ENCODE results near the gene SLX4. TPM values are rescaled to one million over a fixed set of nuclear protein-coding genes. Genes with fewer than 3 reads are reported as not detected.

SLX4 gene
- total and polyA plus RNA-seq, 9 of the 15 experiments (the other 6 are each of a cell fraction or from before 2014, with no cell fraction given), result 0.29 to 7.9 (median 3.8) TPM

GRCh38 chr16:3553138-3553923 is 58.1 kb downstream of the SLX4 start:
- Histone ChIP-seq H3K9me3 (replicated peaks; ENCODE audit: control insufficient read depth, insufficient read depth, low read depth, low read length) (no peaks in the 10 kb centered on the region), H4K20me1 (replicated peaks; ENCODE audit: control insufficient read depth, insufficient read depth, low read length) (no peaks in the 10 kb centered on the region), H3K27ac (ENCODE audit: extremely low read depth, low read depth, low read length) (no peak overlapping the region), H3K9ac (ENCODE audit: insufficient read depth in 1 of 2, low read depth in 2 of 2, low read length in 2 of 2) (no peak overlapping the region), H2AFZ (ENCODE audit: low read depth, low read length) (no peak overlapping the region), H3K36me3 (ENCODE audit: control insufficient read depth, insufficient read depth, low read length) (no peaks in the 10 kb centered on the region), H3K27me3 (ENCODE audit: control insufficient read depth in 2 of 2, insufficient read depth in 2 of 2, low read length in 2 of 2) (peaks cover 29 to 62% of the 10 kb centered on the region in 2 experiments), H3K4me2 (ENCODE audit: insufficient read depth, low read length) (no peak overlapping the region), H3K79me2 (ENCODE audit: control insufficient read depth, insufficient read depth, low read length) (no peaks in the 10 kb centered on the region), H3K4me3 (no peak overlapping the region), H3K4me1 (replicated peaks in 1 of 2; ENCODE audit: control insufficient read depth in 2 of 2, insufficient read depth in 2 of 2, low read length in 2 of 2) (no peaks in the 10 kb centered on the region; a peak in 1 of 5 replicates), H3K9me1 (ENCODE audit: control insufficient read depth, insufficient read depth, low read length) (peaks cover 3% of the 10 kb centered on the region)
- TF ChIP-seq PRMT5 (CRISPR knock-in tag; IDR thresholded peaks at IDR 0.05) (no peak), MTA1 (IDR thresholded peaks at IDR 0.05; ENCODE audit: borderline replicate concordance) (no peak), RUNX1 (IDR thresholded peaks at IDR 0.05; ENCODE audit: low read depth) (no peak), STAG1 (CRISPR knock-in tag; IDR thresholded peaks at IDR 0.05; ENCODE audit: borderline replicate concordance) (no peak), SRSF3 (IDR thresholded peaks at IDR 0.05; ENCODE audit: insufficient read depth, low read length) (no peak), DPF2 (IDR thresholded peaks at IDR 0.05) (no peak), HMG20A (CRISPR knock-in tag; conservative IDR thresholded peaks at IDR 0.05) (no peak), PKNOX1 (IDR thresholded peaks at IDR 0.05) (no peak), ZKSCAN8 (CRISPR knock-in tag; IDR thresholded peaks at IDR 0.05) (no peak), RCOR1 (IDR thresholded peaks at IDR 0.05; ENCODE audit: borderline replicate concordance in 1 of 2, low read depth in 2 of 2, low read length in 2 of 2) (no peak), EP400 (IDR thresholded peaks at IDR 0.05) (no peak)
- TF ChIP-seq, protein P1, sequence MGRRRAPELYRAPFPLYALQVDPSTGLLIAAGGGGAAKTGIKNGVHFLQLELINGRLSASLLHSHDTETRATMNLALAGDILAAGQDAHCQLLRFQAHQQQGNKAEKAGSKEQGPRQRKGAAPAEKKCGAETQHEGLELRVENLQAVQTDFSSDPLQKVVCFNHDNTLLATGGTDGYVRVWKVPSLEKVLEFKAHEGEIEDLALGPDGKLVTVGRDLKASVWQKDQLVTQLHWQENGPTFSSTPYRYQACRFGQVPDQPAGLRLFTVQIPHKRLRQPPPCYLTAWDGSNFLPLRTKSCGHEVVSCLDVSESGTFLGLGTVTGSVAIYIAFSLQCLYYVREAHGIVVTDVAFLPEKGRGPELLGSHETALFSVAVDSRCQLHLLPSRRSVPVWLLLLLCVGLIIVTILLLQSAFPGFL (CRISPR knock-in tag; IDR thresholded peaks at IDR 0.05), result no peak
- TF ChIP-seq, protein P2, sequence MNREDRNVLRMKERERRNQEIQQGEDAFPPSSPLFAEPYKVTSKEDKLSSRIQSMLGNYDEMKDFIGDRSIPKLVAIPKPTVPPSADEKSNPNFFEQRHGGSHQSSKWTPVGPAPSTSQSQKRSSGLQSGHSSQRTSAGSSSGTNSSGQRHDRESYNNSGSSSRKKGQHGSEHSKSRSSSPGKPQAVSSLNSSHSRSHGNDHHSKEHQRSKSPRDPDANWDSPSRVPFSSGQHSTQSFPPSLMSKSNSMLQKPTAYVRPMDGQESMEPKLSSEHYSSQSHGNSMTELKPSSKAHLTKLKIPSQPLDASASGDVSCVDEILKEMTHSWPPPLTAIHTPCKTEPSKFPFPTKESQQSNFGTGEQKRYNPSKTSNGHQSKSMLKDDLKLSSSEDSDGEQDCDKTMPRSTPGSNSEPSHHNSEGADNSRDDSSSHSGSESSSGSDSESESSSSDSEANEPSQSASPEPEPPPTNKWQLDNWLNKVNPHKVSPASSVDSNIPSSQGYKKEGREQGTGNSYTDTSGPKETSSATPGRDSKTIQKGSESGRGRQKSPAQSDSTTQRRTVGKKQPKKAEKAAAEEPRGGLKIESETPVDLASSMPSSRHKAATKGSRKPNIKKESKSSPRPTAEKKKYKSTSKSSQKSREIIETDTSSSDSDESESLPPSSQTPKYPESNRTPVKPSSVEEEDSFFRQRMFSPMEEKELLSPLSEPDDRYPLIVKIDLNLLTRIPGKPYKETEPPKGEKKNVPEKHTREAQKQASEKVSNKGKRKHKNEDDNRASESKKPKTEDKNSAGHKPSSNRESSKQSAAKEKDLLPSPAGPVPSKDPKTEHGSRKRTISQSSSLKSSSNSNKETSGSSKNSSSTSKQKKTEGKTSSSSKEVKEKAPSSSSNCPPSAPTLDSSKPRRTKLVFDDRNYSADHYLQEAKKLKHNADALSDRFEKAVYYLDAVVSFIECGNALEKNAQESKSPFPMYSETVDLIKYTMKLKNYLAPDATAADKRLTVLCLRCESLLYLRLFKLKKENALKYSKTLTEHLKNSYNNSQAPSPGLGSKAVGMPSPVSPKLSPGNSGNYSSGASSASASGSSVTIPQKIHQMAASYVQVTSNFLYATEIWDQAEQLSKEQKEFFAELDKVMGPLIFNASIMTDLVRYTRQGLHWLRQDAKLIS (CRISPR knock-in tag; IDR thresholded peaks at IDR 0.05), result no peak
- DNase-seq (ENCODE audit: extremely low read depth in 1 of 4, low spot score in 3 of 4) (no peak), ATAC-seq (no peak), FAIRE-seq (no peak)
- CTCF ChIA-PET (ENCODE audit: low intra/inter-chr PET ratio), result no interaction called here
- intact Hi-C loops (cut with micrococcal nuclease) (no loop called here), in situ Hi-C loops (cut with MboI) (no loop called here)
- POLR2A ChIA-PET, result interaction anchor here (0.5 to 1.4 kb wide), 2 partner anchors 13 to 29 kb away, joined by 3 read pairs; no protein-coding TSS in a partner anchor
- BruUV-seq (replicated peaks), result no TSS peak
- 5% methylated on average over 11 of the region's 11 CpGs for WGBS (ENCODE audit: insufficient coverage, low coverage, missing lambda C conversion rate)
